ACHN (cell line): ENCODE data around the gene PPARGC1A.

Experiments
- DNase-seq: peaks from one replicate; pipeline ENCODE4 v3.0.0-alpha.2; 2015
- in situ Hi-C: cut with HindIII; loops from 2 replicates; pipeline ENCODE4 v1.10.0; 2017; ENCODE audit warnings: low sequenced_read_pairs, low pct_ligation_motif_present, low pct_unique_long_range_greater_than_20kb

Gene PPARGC1A

DNA sequence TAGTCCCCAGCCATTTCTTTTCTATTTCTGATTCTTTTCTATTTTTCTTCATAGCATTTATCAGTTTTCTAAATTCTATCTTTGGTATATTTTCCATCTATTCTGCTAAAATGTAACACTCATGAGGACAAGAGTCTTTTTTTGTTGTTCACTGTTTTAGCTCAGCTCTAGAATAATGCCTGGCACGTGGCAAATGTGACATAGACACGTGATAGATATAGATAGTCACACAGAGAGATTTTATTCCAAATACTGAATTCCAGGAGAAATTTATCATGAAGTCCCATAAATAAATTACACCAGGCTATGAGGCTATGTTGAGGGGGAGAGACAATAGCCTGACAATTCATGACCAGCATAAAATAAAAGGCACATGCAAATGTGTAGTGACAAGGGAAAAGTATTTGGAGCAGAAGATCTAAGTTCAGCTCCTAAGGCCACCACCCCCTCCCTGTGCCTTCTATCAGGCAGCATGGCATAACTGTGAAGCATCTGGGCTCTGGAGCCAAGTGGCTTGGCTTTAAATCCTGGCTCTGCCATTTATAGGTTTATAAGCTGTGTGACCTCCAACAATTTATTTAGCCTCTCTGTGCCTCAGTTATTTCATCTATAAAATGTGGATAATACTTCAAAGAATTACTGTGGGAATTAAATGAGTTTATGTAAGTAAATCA, 25.7 kb upstream of the PPARGC1A start:
- no peak for DNase-seq
- in situ Hi-C loops, result no loop called here

- in situ Hi-C loops, result no loop called here
- DNase-seq, result no peak
These were observed 22.0 kb upstream of the PPARGC1A start for GRCh38 chr4:23911675-23912455.

GRCh38 chr4:23909671-23910070, 19.8 kb upstream of the PPARGC1A start:
- in situ Hi-C loops, result no loop called here
- DNase-seq, result no peak

GRCh38 chr4:23906839-23907238, 17.0 kb upstream of the PPARGC1A start:
- DNase-seq, result no peak
- in situ Hi-C loops, result no loop called here

- no peak for DNase-seq
- in situ Hi-C loops, result no loop called here
These were observed 14.8 kb upstream of the PPARGC1A start for GRCh38 chr4:23904639-23905071.

- in situ Hi-C loops, result no loop called here
- no peak for DNase-seq
These were observed 14.1 kb upstream of the PPARGC1A start for GRCh38 chr4:23903859-23904438.

DNA sequence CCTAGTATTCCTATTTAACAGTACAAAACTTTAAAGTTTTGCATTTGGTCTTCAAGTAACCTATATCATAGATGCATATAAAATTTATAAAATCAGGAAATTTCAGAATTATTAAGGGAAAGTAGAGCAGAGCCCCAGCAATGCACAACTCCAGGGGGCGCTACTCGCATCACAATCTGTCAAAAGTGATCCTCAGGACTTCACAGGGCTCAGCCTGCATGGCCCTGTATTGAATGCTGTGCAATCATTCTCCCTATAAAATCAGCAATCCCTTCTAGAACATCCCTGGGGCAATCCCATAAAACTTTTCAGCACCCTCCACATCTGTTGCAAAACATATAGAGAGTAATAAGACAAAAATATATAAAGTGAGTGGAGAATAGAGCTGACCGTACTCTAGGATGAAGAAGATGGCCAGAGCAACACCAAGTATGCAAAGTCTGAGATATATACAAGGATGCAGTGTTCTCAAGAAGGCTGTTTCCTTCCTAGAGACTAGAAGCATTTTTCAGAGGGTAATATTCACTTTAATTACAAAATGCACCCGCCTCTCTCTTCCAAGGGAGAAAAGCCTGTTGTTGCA, 12.5 kb upstream of the PPARGC1A start:
- in situ Hi-C loops, result no loop called here
- no peak for DNase-seq

DNA sequence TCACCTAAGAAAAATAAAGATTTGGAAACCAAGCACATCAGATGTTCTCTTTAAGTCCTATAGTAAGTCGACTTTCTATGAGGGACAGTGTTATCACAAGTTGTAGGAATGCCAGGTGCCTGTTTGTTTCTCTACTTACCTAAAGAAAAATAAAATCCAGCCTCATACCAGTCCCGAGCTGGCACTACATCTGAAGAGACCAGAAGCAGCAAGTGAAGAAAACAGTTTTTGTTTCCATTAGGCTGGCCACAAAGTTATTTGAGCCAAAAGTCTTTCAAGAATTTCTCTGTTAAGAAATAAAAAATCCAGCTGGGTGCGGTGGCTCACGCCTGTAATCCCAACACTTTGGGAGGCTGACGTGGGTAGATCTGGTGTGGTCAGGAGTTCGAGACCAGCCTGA, 10.8 kb upstream of the PPARGC1A start:
- in situ Hi-C loops, result no loop called here
- no peak for DNase-seq

GRCh38 chr4:23899565-23899964, 9.7 kb upstream of the PPARGC1A start:
- in situ Hi-C loops, result no loop called here

DNA sequence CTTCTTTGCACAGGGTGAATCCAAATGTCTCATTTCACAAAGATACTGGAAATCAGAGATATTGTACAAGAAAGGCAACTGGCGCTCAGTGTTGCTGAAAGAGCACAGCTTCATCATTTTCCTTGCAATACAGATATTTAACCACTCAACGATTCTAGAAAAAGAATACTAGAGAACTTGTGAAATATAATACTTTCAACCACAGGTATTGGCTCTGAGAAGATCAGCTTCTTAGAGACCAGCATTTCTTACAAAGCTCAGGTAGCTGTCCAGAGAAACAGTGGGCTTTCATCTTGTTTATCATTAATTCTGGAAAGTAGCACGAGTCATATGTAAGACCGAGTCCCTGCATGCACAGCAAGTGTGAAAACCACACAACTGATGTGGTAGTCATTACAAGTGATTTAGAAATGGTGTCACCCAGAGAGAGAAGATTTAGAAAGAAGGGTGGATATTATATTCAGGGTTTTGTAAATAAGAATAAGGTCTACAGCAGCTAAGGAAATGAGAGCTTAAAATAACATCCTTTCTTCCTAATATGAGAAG, 7.8 kb upstream of the PPARGC1A start:
- in situ Hi-C loops, result no loop called here
- DNase-seq, result no peak

More at GRCh38 chr4:23899565-23899964, 9.7 kb upstream of the PPARGC1A start:
- no peak for DNase-seq

DNA sequence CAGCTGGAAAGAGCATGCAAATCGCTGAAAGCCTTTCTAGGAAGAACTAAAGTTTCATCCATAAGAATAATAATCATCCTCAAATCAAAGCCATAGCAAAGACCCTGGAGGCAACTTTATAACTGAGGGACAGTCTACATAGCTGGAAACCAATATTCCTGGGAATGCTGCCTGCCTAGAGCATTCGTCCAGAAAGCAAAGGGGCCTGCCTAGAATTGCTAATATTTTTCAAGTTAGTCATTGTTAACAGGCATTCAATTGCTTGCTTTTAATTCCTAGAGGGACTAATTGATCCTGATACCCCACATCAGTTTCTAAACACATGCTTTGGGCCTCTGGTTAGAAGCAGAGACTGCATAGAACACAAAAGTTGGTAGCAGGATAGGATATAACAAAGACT, 4.2 kb upstream of the PPARGC1A start:
- DNase-seq, result no peak

GRCh38 chr4:23891064-23891421, 1.2 kb upstream of the PPARGC1A start:
- in situ Hi-C loops, result no loop called here
- no peak for DNase-seq

More for the DNA sequence above, 4.2 kb upstream of the PPARGC1A start:
- in situ Hi-C loops, result no loop called here

DNA sequence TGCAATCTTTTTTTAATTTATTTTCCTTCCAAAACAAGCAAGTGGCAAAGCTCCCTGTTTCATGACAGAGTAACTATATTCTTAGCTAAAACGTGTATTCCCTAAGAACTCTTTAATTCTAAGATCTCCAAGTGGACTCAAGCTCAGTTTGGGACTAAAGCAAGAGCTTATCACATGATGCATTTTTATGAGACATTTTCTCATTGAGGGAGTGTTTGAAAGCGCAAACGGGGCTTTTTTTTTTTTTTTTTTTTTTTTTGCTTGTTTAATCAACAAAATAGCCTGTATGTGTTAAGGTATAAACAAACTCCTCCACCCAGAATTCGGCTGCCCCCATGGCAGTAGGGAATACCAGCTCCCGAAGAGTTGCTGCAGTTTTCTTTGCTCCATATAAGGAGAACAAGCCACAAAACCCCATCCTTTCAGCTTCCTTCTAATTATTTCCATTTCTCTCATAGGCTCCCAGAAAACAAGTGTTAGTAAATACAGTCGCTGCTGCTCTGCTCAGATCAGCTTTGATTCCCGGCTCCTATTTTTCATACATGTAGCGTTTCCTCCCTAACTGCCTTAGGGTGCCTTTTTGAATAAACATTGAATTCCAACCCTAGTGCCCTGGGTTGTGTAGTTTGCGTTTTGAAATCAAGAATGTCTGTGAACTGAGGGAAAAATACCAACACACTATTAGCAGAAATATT, 669 bp upstream of the PPARGC1A start:
- peak; percentile 26 for DNase-seq
- in situ Hi-C loops, result no loop called here

DNA sequence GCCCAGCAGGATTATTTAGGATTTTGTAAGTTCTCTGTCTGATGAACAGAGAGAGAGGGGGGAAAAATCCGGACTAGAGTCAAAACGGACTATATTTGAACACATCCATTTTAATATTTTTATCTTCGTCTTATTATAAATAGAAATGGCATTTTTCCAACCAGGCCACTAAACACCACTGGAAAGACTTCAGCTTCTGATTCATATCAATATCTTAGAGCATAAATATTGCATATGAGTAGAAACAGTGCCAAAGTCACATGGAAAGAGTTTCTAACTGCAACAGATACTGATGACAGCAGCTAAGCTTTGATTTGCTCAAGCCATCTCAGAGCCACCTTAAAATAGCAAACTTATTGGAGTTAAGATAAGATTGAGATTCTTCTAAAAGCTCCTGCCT, 456 bp downstream of the PPARGC1A start:
- in situ Hi-C loops, result no loop called here
- DNase-seq, result peak; percentile 1

DNA sequence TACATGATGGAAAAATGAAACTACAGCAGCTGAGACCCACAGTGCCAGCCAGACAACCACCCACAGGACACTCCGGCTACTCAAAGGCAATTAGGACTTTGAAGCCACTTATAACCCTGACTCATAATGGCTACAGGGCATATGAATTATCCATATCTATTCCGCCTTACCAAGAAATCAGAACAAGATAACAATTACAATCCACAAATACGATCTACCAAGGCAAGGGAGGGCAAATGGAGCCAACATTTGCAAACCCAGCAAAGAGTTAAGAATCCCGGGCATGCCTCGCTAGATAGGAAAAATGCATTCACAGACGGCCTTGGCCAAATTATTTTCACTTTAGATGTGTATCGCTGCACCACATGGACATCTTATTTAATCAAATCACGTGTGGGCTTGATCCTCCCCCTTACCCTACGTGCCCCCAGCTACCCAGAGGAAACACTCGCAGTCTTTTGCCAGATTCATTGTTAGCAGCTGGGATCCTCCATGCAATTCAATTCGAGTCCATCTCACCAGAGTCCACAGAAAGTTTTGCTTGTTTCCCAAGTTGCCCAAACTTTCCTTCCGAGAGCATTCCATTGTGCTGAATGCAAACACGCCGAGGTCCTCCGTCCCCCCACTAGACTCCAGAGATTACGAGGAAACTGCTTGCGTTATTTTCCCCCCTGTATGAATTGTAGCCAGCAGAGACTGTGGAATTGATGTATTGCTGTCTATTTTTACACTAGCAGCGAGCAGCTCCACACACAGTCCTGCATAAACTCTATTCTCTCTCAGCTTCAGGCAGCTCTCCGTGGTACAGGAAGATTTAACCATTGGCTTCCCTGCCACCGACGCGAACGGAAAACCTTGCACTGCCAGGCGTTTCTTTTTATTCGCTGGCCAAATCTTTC, 1.2 kb downstream of the PPARGC1A start:
- in situ Hi-C loops, result no loop called here
- peak; percentile 55 for DNase-seq

DNA sequence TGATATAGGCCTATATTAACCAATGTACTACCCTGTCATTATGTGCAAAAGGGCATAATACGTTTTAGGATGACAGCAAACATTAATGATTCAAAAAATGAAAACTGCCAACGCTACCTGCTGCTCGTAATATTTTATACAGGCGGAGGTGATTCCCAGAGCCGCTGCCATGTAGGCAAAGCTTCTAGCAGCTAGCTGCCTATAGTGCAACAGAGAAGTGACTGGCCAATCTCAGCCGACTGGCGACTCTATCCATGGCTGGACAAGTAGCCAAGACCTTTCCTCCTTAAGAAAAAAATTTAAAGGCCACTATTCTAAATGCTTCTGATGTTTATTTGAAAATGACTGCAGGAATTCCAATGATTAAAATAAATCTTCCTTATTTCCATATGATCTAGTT, 1.9 kb downstream of the PPARGC1A start:
- in situ Hi-C loops, result no loop called here
- DNase-seq, result peak; percentile 50

DNA sequence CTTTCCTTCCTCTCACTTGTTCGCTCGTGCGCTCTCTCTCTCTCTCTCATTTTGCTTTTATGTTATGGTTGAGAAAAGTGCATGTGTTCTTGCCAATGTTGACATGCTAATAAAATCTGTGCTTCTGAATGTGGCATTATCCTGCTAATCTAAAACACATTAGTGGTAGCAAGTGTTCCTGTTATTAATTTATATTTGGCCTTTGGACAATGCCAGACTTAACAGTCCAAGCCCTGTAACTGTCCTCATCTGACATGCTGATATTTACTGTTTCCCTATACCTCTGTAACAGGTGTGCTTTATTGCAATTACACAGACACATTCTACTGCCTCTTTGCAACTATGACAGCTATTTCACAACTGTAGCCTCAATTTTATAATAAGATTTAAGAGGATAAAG, 2.7 kb downstream of the PPARGC1A start:
- in situ Hi-C loops, result no loop called here
- DNase-seq, result no peak
